K562 (cell line): ENCODE results near the gene LRRTM1. TPM values are rescaled to one million over a fixed set of nuclear protein-coding genes. Genes with fewer than 3 reads are reported as not detected.

Experiments
- ATAC-seq: fragments of 200-7000 bp; cut with Tn5 transposase; 3 replicates; pipeline ENCODE4 v1.9.1; 2020; ENCODE audit warnings: moderate library complexity
- BruUV-seq: library from RNA; stranded (reverse); fragments of 400-500 nt; replicated peaks from 2 replicates; lab custom pipeline; 2021; lab: Mats Ljungman, UMichigan
- CTCF ChIA-PET: fragments of 300-600 bp; formaldehyde crosslinking; extraction: SDS; loops from one replicate; lab custom pipeline; 2021; ENCODE audit warnings: low intra/inter-chr PET ratio; lab: Yijun Ruan, JAX
- POLR2A ChIA-PET: fragments of 300-600, 350-650 bp; sonication (Branson Sonifier 250); formaldehyde crosslinking; extraction: SDS; loops from one replicate; lab custom pipeline; 2021; ENCODE audit warnings: antibody characterized with exemption, inconsistent platforms; lab: Yijun Ruan, JAX
- DNase-seq, 4 experiments: peaks; one replicate each; pipeline versions ENCODE4 v3.0.0 to v3.0.0-alpha.2; 2011 to 2018; ENCODE audit warnings: low spot score in 3 of 4, mixed read lengths in 3 of 4; ENCODE audit errors: extremely low read depth in 1 of 4
- FAIRE-seq: peaks from 2 replicates; lab custom pipeline; 2011; peaks lifted over from hg19 to GRCh38; lab: Jason Lieb, UNC
- H2AFZ ChIP-seq: 2 replicates; pipeline ENCODE4 v1.6.0; 2011; ENCODE audit warnings: low read depth, low read length, control low read depth, inconsistent platforms
- H3K27ac ChIP-seq: fragments of 200-600 bp; 3 replicates; pipeline ENCODE4 v1.8.0; 2011; ENCODE audit warnings: low read depth, mild to moderate bottlenecking, control low read depth, inconsistent platforms, low read length, moderate library complexity, mixed read lengths; ENCODE audit errors: extremely low read depth
- H3K27me3 ChIP-seq, 2 experiments: fragments of 300-600 bp in 1 of 2; 2 replicates in 1 of 2; 3 replicates in 1 of 2; pipeline versions ENCODE4 v1.6.0 to v1.8.0; 2011; ENCODE audit warnings: inconsistent platforms in 2 of 2, low read length in 2 of 2, mild to moderate bottlenecking in 1 of 2, mixed read lengths in 1 of 2, moderate library complexity in 1 of 2; ENCODE audit not compliant: control insufficient read depth in 2 of 2, insufficient read depth in 2 of 2
- H3K36me3 ChIP-seq: fragments of 300-600 bp; 3 replicates; pipeline ENCODE4 v1.8.0; 2011; ENCODE audit warnings: mild to moderate bottlenecking, low read length, inconsistent platforms; ENCODE audit not compliant: control insufficient read depth, insufficient read depth
- H3K4me1 ChIP-seq, 2 experiments: fragments of 200-600 bp in 1 of 2; replicated peaks in 1 of 2; 2 replicates in 1 of 2; 3 replicates in 1 of 2; pipeline versions ENCODE4 v1.5.1 to v1.8.0; 2011; ENCODE audit warnings: inconsistent platforms in 2 of 2, low read length in 2 of 2, mild to moderate bottlenecking in 1 of 2, mixed read lengths in 1 of 2, moderate library complexity in 1 of 2; ENCODE audit not compliant: control insufficient read depth in 2 of 2, insufficient read depth in 2 of 2
- H3K4me2 ChIP-seq: 2 replicates; pipeline ENCODE4 v1.6.1; 2011; ENCODE audit warnings: low read length, control low read depth, inconsistent platforms, mixed read lengths; ENCODE audit not compliant: insufficient read depth
- H3K4me3 ChIP-seq: fragments of 200-600 bp; sonication (generic), shearing (Covaris generic); 2 replicates; pipeline ENCODE4 v1.5.1; 2016; ENCODE audit warnings: control low read depth, inconsistent platforms
- H3K79me2 ChIP-seq: fragments of 200-600 bp; 3 replicates; pipeline ENCODE4 v1.8.0; 2011; ENCODE audit warnings: low read length, inconsistent platforms; ENCODE audit not compliant: control insufficient read depth, insufficient read depth
- H3K9ac ChIP-seq, 2 experiments: 2 replicates each; pipeline versions ENCODE4 v1.6.0 to v1.6.1; 2011; ENCODE audit warnings: low read depth in 2 of 2, low read length in 2 of 2, control low read depth in 1 of 2, inconsistent platforms in 1 of 2, mild to moderate bottlenecking in 1 of 2, mixed read lengths in 1 of 2; ENCODE audit not compliant: insufficient read depth in 1 of 2
- H3K9me1 ChIP-seq: one replicate; pipeline ENCODE4 v1.6.0; 2011; ENCODE audit warnings: inconsistent platforms, mild to moderate bottlenecking, low read length, moderate library complexity; ENCODE audit not compliant: control insufficient read depth, insufficient read depth
- H3K9me3 ChIP-seq: replicated peaks from 2 replicates; pipeline ENCODE4 v1.5.1; 2011; ENCODE audit warnings: low read depth, low read length, inconsistent platforms; ENCODE audit not compliant: control insufficient read depth, insufficient read depth
- H4K20me1 ChIP-seq: replicated peaks from 2 replicates; pipeline ENCODE4 v1.6.1; 2011; ENCODE audit warnings: low read length, inconsistent platforms, mixed read lengths; ENCODE audit not compliant: control insufficient read depth, insufficient read depth
- BRF1 ChIP-seq: IDR thresholded peaks from 3 replicates; pipeline ENCODE4 v1.6.1; 2011; ENCODE audit warnings: borderline replicate concordance, mild to moderate bottlenecking; ENCODE audit not compliant: insufficient read length; ENCODE audit errors: extremely low read depth
- PHB2 ChIP-seq: fragments of 450-650 bp; IDR thresholded peaks from 2 replicates; pipeline ENCODE4 v1.6.1; 2017; ENCODE audit warnings: low read depth
- PKNOX1 ChIP-seq: fragments of 450-650 bp; IDR thresholded peaks from 2 replicates; pipeline ENCODE4 v1.6.1; 2016
- PPARD ChIP-seq: fragments of 250-450 bp; sonication (Bioruptor Pico); IDR thresholded peaks from 2 replicates; pipeline ENCODE4 v1.8.0; 2022; ENCODE audit warnings: inconsistent platforms, mild to moderate bottlenecking, moderate library complexity
- TAF7 ChIP-seq: fragments of 450-650 bp; IDR thresholded peaks from 2 replicates; pipeline ENCODE4 v1.6.1; 2016; ENCODE audit warnings: missing genetic modification characterization, missing compliant biosample characterization
- THAP12 ChIP-seq: fragments of 250-450 bp; sonication (Bioruptor Pico); IDR thresholded peaks from 2 replicates; pipeline ENCODE4 v1.9.0; 2021; ENCODE audit warnings: mild to moderate bottlenecking, inconsistent platforms
- USF2 ChIP-seq: sonication (generic); formaldehyde crosslinking; IDR thresholded peaks from 2 replicates; pipeline ENCODE4 v1.5.0; 2020; ENCODE audit warnings: missing genetic modification reagents
- YY1 ChIP-seq, 3 experiments: IDR thresholded peaks; 2 replicates each; pipeline ENCODE4 v1.6.1; 2011; ENCODE audit warnings: low read length in 2 of 3, mild to moderate bottlenecking in 2 of 3, moderate library complexity in 2 of 3, borderline replicate concordance in 1 of 3, control low read depth in 1 of 3, low read depth in 1 of 3; ENCODE audit not compliant: insufficient read depth in 3 of 3, insufficient replicate concordance in 2 of 3, control insufficient read depth in 1 of 3, insufficient read length in 1 of 3; ENCODE audit errors: extremely low read depth in 1 of 3
- ZBTB5 ChIP-seq: fragments of 450-650 bp; IDR thresholded peaks from 2 replicates; pipeline ENCODE4 v1.6.1; 2017; ENCODE audit warnings: antibody characterized with exemption
- WGBS: fragments of 100-300 bp; shearing (Covaris generic); methylation state at CpG from one replicate; pipeline ENCODE4 v1.1.6; 2016; ENCODE audit warnings: low coverage, mixed read lengths; ENCODE audit not compliant: insufficient coverage; ENCODE audit errors: missing lambda C conversion rate; 5-methylcytosine and 5-hydroxymethylcytosine counted together
- in situ Hi-C: fragments of 300-500 bp; cut with MboI; formaldehyde crosslinking; loops from 4 replicates; pipeline ENCODE4 v1.15.0; 2018; ENCODE audit warnings: inconsistent platforms, mixed read lengths
- intact Hi-C: fragments of 100-400 bp; cut with micrococcal nuclease; formaldehyde crosslinking; loops from 2 replicates; pipeline ENCODE4 v1.14.2; 2022
- polyA plus RNA-seq, 8 experiments: library from polyadenylated mRNA; depleted of rRNA in 4 of 8; stranded (reverse) in 5 of 8; unstranded in 3 of 8; fragments of >200 nt; fragmentation: Nextera tagmentation in 2 of 8; fragmentation: Illumina TruSeq in 1 of 8; extraction: Ambion mirVana in 2 of 8; extraction: Trizol in 1 of 8; gene quantifications; 2 replicates each; pipeline versions ENCODE4 v1.2.1 to v1.2.3, GENCODE V29; 2011 to 2014; ENCODE audit warnings: inconsistent platforms in 1 of 8, missing spikeins in 1 of 8
- total RNA-seq, 7 experiments: library from RNA; depleted of rRNA in 6 of 7; stranded (reverse); fragments of >200 nt in 6 of 7; fragmentation: Illumina TruSeq in 2 of 7; extraction: Trizol in 2 of 7; gene quantifications; 2 replicates each; pipeline versions ENCODE4 v1.2.1 to v1.2.3, GENCODE V29; 2011 to 2021; ENCODE audit warnings: low replicate concordance in 1 of 7

LRRTM1 gene
- total and polyA plus RNA-seq, 9 of the 15 experiments (the other 6 are each of a cell fraction or from before 2014, with no cell fraction given), result 0.07 to 0.33 (median 0.11) TPM; not detected in 6

- POLR2A ChIA-PET, result no interaction called here
- DNase-seq (no peak), ATAC-seq (no peak), FAIRE-seq (no peak)
- TF ChIP-seq BRF1, result no peak
- TF ChIP-seq YY1 (IDR thresholded peaks at IDR 0.05; ENCODE audit: borderline replicate concordance in 1 of 3, control insufficient read depth in 1 of 3, extremely low read depth in 1 of 3, insufficient read depth in 3 of 3, insufficient read length in 1 of 3, insufficient replicate concordance in 2 of 3, low read depth in 1 of 3, low read length in 2 of 3), result no peak
- CTCF ChIA-PET, result no interaction called here
- Histone ChIP-seq H3K9me1 (no peaks in the 10 kb centered on the region), H3K79me2 (no peaks in the 10 kb centered on the region), H3K9me3 (no peaks in the 10 kb centered on the region), H3K4me1 (no peaks in the 10 kb centered on the region), H3K27ac (no peak overlapping the region), H3K4me3 (no peak overlapping the region), H3K9ac (no peak overlapping the region), H3K36me3 (no peaks in the 10 kb centered on the region), H3K27me3 (no peaks in the 10 kb centered on the region), H3K4me2 (no peak overlapping the region), H4K20me1 (no peaks in the 10 kb centered on the region), H2AFZ (no peak overlapping the region)
- intact Hi-C loops (no loop called here), in situ Hi-C loops (no loop called here)
- no TSS peak for BruUV-seq
- 0% methylated on average over 2 of the region's 2 CpGs for WGBS
Measured at GRCh38 chr2:80280598-80280997, 24.0 kb downstream of the LRRTM1 start.

GRCh38 chr2:80269806-80270205, 34.7 kb downstream of the LRRTM1 start:
- 8% methylated on average over 5 of the region's 5 CpGs for WGBS
- CTCF ChIA-PET, result no interaction called here
- Histone ChIP-seq H4K20me1 (no peaks in the 10 kb centered on the region), H3K4me1 (no peaks in the 10 kb centered on the region), H3K79me2 (no peaks in the 10 kb centered on the region), H3K9me1 (no peaks in the 10 kb centered on the region), H3K4me2 (no peak overlapping the region), H3K9me3 (no peaks in the 10 kb centered on the region; the same call in 1 of the 2 replicates), H3K27ac (no peak overlapping the region), H3K27me3 (no peaks in the 10 kb centered on the region), H3K4me3 (no peak overlapping the region), H2AFZ (no peak overlapping the region), H3K36me3 (no peaks in the 10 kb centered on the region), H3K9ac (no peak overlapping the region)
- no TSS peak for BruUV-seq
- POLR2A ChIA-PET, result no interaction called here
- no peak for ATAC-seq
- no peak for FAIRE-seq
- no peak for DNase-seq
- intact Hi-C loops, result no loop called here
- in situ Hi-C loops, result no loop called here
- TF ChIP-seq USF2 (CRISPR knock-in tag) (no peak), ZBTB5 (no peak), PHB2 (no peak), PKNOX1 (no peak), PPARD (CRISPR knock-in tag) (no peak), THAP12 (CRISPR knock-in tag) (no peak), TAF7 (tag) (no peak)
